ENCODE data around the gene ACOT12. TPM values are rescaled to one million over a fixed set of nuclear protein-coding genes. Genes with fewer than 3 reads are reported as not detected.

Gene ACOT12
- total RNA-seq, 1 experiment from 2014 or later, result not detected

GRCh38 chr5:81292130-81292529 lies 101.8 kb downstream of the ACOT12 start:
- Histone ChIP-seq H3K9ac (ENCODE audit: low read length) (no peak overlapping the region), H3K4me3 (ENCODE audit: low read length) (no peak overlapping the region), H3K4me2 (ENCODE audit: low read length) (no peak overlapping the region), H3F3A (ENCODE audit: low read length, unreplicated experiment) (no peaks in the 10 kb centered on the region), H3K27ac (ENCODE audit: low read length) (no peak overlapping the region), H3K79me2 (ENCODE audit: low read length) (peaks cover 60% of the 10 kb centered on the region), H3K27me3 (ENCODE audit: low read length) (no peaks in the 10 kb centered on the region), H2AFZ (ENCODE audit: low read length) (no peak overlapping the region), H3K36me3 (ENCODE audit: low read depth, low read length) (peaks cover 7% of the 10 kb centered on the region; the same call in 1 of the 2 replicates), H4K20me1 (ENCODE audit: low read length) (no peaks in the 10 kb centered on the region), H3K9me3 (ENCODE audit: low read length) (no peaks in the 10 kb centered on the region), H3K9me2 (replicated peaks; ENCODE audit: low read length) (no peaks in the 10 kb centered on the region), H3K4me1 (ENCODE audit: insufficient read depth, low read length) (no peaks in the 10 kb centered on the region)
- no peak for DNase-seq
- intact Hi-C loops (cut with micrococcal nuclease), result loop anchor here (10.0 kb wide), 1 partner anchor 607 kb away; no protein-coding TSS in a partner anchor
- ATAC-seq, result no peak
- CTCF ChIA-PET, result no interaction called here
- TF ChIP-seq EZH2phosphoT487 (IDR thresholded peaks at IDR 0.05; ENCODE audit: borderline replicate concordance, low read length) (no peak), EZH2 (IDR thresholded peaks at IDR 0.05; ENCODE audit: low read length, unreplicated experiment) (no peak)
- TF ChIP-seq, protein P1, sequence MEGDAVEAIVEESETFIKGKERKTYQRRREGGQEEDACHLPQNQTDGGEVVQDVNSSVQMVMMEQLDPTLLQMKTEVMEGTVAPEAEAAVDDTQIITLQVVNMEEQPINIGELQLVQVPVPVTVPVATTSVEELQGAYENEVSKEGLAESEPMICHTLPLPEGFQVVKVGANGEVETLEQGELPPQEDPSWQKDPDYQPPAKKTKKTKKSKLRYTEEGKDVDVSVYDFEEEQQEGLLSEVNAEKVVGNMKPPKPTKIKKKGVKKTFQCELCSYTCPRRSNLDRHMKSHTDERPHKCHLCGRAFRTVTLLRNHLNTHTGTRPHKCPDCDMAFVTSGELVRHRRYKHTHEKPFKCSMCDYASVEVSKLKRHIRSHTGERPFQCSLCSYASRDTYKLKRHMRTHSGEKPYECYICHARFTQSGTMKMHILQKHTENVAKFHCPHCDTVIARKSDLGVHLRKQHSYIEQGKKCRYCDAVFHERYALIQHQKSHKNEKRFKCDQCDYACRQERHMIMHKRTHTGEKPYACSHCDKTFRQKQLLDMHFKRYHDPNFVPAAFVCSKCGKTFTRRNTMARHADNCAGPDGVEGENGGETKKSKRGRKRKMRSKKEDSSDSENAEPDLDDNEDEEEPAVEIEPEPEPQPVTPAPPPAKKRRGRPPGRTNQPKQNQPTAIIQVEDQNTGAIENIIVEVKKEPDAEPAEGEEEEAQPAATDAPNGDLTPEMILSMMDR (conservative IDR thresholded peaks at IDR 0.05; ENCODE audit: low read depth, low read length), result no peak
- POLR2A ChIA-PET (ENCODE audit: unreplicated experiment), result no interaction called here
- BruUV-seq (replicated peaks), result no TSS peak

- POLR2A ChIA-PET (ENCODE audit: unreplicated experiment), result no interaction called here
- Histone ChIP-seq H3K9ac (ENCODE audit: low read length) (no peak overlapping the region), H3K27ac (ENCODE audit: low read length) (no peak overlapping the region), H3K9me2 (replicated peaks; ENCODE audit: low read length) (no peaks in the 10 kb centered on the region), H3K4me2 (ENCODE audit: low read length) (no peak overlapping the region), H3K9me3 (ENCODE audit: low read length) (no peaks in the 10 kb centered on the region), H3K27me3 (ENCODE audit: low read length) (no peaks in the 10 kb centered on the region), H3K36me3 (ENCODE audit: low read depth, low read length) (peaks cover 7% of the 10 kb centered on the region; the same call in 1 of the 2 replicates), H3K4me1 (ENCODE audit: insufficient read depth, low read length) (no peaks in the 10 kb centered on the region), H3K79me2 (ENCODE audit: low read length) (peaks cover 65% of the 10 kb centered on the region), H3F3A (ENCODE audit: low read length, unreplicated experiment) (no peaks in the 10 kb centered on the region), H2AFZ (ENCODE audit: low read length) (no peak overlapping the region), H3K4me3 (ENCODE audit: low read length) (no peak overlapping the region), H4K20me1 (ENCODE audit: low read length) (no peaks in the 10 kb centered on the region)
- CTCF ChIA-PET, result no interaction called here
- intact Hi-C loops (cut with micrococcal nuclease), result loop anchor here (10.0 kb wide), 1 partner anchor 605 kb away; no protein-coding TSS in a partner anchor
- DNase-seq (no peak), ATAC-seq (no peak)
- TF ChIP-seq, protein P1 (conservative IDR thresholded peaks at IDR 0.05; ENCODE audit: low read depth, low read length), result no peak
- no peak for TF ChIP-seq EZH2phosphoT487 (IDR thresholded peaks at IDR 0.05; ENCODE audit: borderline replicate concordance, low read length)
- TF ChIP-seq EZH2 (IDR thresholded peaks at IDR 0.05; ENCODE audit: low read length, unreplicated experiment), result no peak
- no TSS peak for BruUV-seq (replicated peaks)
Observed at GRCh38 chr5:81290146-81290545, 103.8 kb downstream of the ACOT12 start.

DNA sequence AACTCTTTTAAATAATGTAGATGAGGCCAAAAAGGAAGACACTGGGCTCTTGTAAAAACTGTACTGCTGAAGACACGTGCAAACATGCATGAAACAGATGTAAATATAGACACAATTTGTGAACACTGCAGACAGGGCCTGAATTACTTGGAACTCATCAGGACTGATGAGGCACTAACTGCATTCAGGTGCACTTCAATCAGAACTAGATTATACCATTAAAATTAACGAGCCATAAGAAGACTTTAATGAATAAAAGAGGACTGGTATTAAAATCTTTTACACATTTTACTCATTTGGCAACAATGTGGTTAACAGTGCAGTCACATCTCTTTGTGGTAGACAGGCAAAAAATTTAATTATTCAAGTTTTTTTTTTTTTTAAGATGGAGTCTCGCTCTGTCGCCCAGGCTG lies 105.9 kb downstream of the ACOT12 start:
- Histone ChIP-seq H3K4me2 (ENCODE audit: low read length) (no peak overlapping the region), H3K27ac (ENCODE audit: low read length) (no peak overlapping the region), H3F3A (ENCODE audit: low read length, unreplicated experiment) (no peaks in the 10 kb centered on the region), H3K9ac (ENCODE audit: low read length) (no peak overlapping the region), H2AFZ (ENCODE audit: low read length) (no peak overlapping the region), H3K27me3 (ENCODE audit: low read length) (no peaks in the 10 kb centered on the region), H3K9me3 (ENCODE audit: low read length) (no peaks in the 10 kb centered on the region), H3K4me1 (ENCODE audit: insufficient read depth, low read length) (no peaks in the 10 kb centered on the region), H3K4me3 (ENCODE audit: low read length) (no peak overlapping the region), H4K20me1 (ENCODE audit: low read length) (no peaks in the 10 kb centered on the region), H3K79me2 (ENCODE audit: low read length) (peaks cover 46% of the 10 kb centered on the region), H3K9me2 (replicated peaks; ENCODE audit: low read length) (no peaks in the 10 kb centered on the region), H3K36me3 (ENCODE audit: low read depth, low read length) (peaks cover 7% of the 10 kb centered on the region; the same call in 1 of the 2 replicates)
- BruUV-seq (replicated peaks), result no TSS peak
- DNase-seq, result no peak
- CTCF ChIA-PET, result no interaction called here
- TF ChIP-seq, protein P1 (conservative IDR thresholded peaks at IDR 0.05; ENCODE audit: low read depth, low read length), result no peak
- no peak for TF ChIP-seq EZH2 (IDR thresholded peaks at IDR 0.05; ENCODE audit: low read length, unreplicated experiment)
- intact Hi-C loops (cut with micrococcal nuclease), result no loop called here
- POLR2A ChIA-PET (ENCODE audit: unreplicated experiment), result no interaction called here
- no peak for ATAC-seq

Data from PC-3 (cell line).